Measurements from ENCODE around the gene PIK3R5. TPM values are rescaled to one million over a fixed set of nuclear protein-coding genes. Genes with fewer than 3 reads are reported as not detected.
A peak's percentile ranks its signal among the peaks of the same experiment; 100 is the strongest.
"Not testable (repeated sequence)": the region's sequence is repeated elsewhere in the genome, so short reads cannot be mapped to it uniquely, and the experiment has no call there.

Gene PIK3R5
- total RNA-seq, 1 donor from 2014 or later, result 0.25 TPM

- Mint-ChIP-seq H3K36me3 (no peaks in the 10 kb centered on the region), H3K9me3 (no peaks in the 10 kb centered on the region), H3K4me3 (no peak overlapping the region), H3K4me1 (no peaks in the 10 kb centered on the region), H3K27ac (no peak overlapping the region), H3K27me3 (ENCODE audit: low read depth) (peaks cover under 1% of the 10 kb centered on the region)
- TF ChIP-seq CTCF (IDR thresholded peaks at IDR 0.05; ENCODE audit: unreplicated experiment), result no peak
- DNase-seq (ENCODE audit: low spot score in 2 of 2, unreplicated experiment in 2 of 2), result peak in 1 of 2 experiments; percentile 64
Observed at GRCh38 chr17:8887834-8888703, 77.4 kb downstream of the PIK3R5 start.

GRCh38 chr17:8887301-8887700 is 78.2 kb downstream of the PIK3R5 start:
- no peaks in the 10 kb centered on the region for H3K27me3 Mint-ChIP-seq (ENCODE audit: low read depth)
- H3K36me3 Mint-ChIP-seq, result no peaks in the 10 kb centered on the region
- no peaks in the 10 kb centered on the region for H3K9me3 Mint-ChIP-seq
- no peaks in the 10 kb centered on the region for H3K4me1 Mint-ChIP-seq
- TF ChIP-seq CTCF (IDR thresholded peaks at IDR 0.05; ENCODE audit: unreplicated experiment), result no peak
- no peak overlapping the region for H3K4me3 Mint-ChIP-seq
- H3K27ac Mint-ChIP-seq, result no peak overlapping the region
- no peak for DNase-seq (ENCODE audit: low spot score in 2 of 2, unreplicated experiment in 2 of 2)

- no peak for DNase-seq (ENCODE audit: low spot score in 2 of 2, unreplicated experiment in 2 of 2)
- no peaks in the 10 kb centered on the region for H3K4me1 Mint-ChIP-seq
- no peaks in the 10 kb centered on the region for H3K27me3 Mint-ChIP-seq (ENCODE audit: low read depth)
- TF ChIP-seq CTCF (IDR thresholded peaks at IDR 0.05; ENCODE audit: unreplicated experiment), result no peak
- no peaks in the 10 kb centered on the region for H3K36me3 Mint-ChIP-seq
- no peaks in the 10 kb centered on the region for H3K9me3 Mint-ChIP-seq
- H3K4me3 Mint-ChIP-seq, result no peak overlapping the region
- no peak overlapping the region for H3K27ac Mint-ChIP-seq
Observed at GRCh38 chr17:8885967-8886684, 79.4 kb downstream of the PIK3R5 start.

GRCh38 chr17:8885163-8885966 is 80.1 kb downstream of the PIK3R5 start:
- H3K9me3 Mint-ChIP-seq, result not testable (repeated sequence)

GRCh38 chr17:8884336-8884990 is 81.0 kb downstream of the PIK3R5 start:
- Mint-ChIP-seq H3K4me3 (no peak overlapping the region), H3K4me1 (no peaks in the 10 kb centered on the region), H3K27me3 (ENCODE audit: low read depth) (no peaks in the 10 kb centered on the region), H3K9me3 (no peaks in the 10 kb centered on the region), H3K36me3 (no peaks in the 10 kb centered on the region), H3K27ac (no peak overlapping the region)
- TF ChIP-seq CTCF (IDR thresholded peaks at IDR 0.05; ENCODE audit: unreplicated experiment), result no peak
- DNase-seq (ENCODE audit: low spot score in 2 of 2, unreplicated experiment in 2 of 2), result no peak

More at GRCh38 chr17:8885163-8885966, 80.1 kb downstream of the PIK3R5 start:
- not testable (repeated sequence) for H3K4me1 Mint-ChIP-seq; H3K27ac Mint-ChIP-seq; H3K4me3 Mint-ChIP-seq; H3K36me3 Mint-ChIP-seq; H3K27me3 Mint-ChIP-seq (ENCODE audit: low read depth); DNase-seq (ENCODE audit: low spot score in 2 of 2, unreplicated experiment in 2 of 2)

Data from mesothelial cell of epicardium (in vitro differentiated cells).